NCI-H82 treated with DMSO at 0.1 percent for 48 hours (cell line): ENCODE results near the gene CFAP61.

Experiments used
- DNase-seq: peaks from one replicate; lab custom pipeline; 2025; ENCODE audit not compliant: unreplicated experiment; lab: John Stamatoyannopoulos, UW

The CFAP61 gene

DNA sequence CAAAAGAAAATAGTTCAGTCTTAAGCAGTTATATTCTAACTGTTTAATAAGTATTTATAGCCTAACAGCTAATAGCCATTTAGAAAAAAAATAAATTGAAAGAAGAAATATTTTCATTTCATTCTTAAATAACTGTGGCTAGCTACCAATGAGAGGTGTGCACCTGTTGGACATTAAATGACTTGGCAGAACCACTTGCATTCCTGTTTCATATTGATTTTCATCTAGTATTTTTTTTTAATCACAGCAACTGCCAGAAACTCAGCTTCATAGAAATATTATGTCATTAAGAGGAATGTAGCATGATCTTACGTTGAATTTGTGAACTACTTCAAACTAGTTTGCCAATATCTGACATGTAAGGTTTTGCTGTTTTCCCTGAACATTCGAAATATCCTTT lies 25.0 kb upstream of the CFAP61 start:
- no peak for DNase-seq

DNA sequence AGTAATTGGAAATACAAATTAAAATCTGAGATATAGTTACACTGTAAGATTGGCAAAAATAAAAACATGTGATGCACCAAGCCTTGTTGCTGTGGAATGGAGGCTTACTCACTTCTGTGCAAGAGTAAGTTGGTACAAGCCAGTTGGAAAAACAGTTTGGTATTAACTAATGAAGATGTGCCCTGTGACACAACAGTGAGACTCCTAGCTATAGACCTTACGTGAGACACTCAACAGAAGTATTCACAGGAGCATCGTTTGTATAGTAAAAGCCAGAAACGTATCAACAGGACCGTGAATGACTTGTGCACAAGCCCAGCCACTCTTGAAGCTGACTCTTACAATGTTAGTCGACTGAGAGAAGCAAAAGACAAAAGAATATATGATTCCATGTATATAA lies 20.5 kb upstream of the CFAP61 start:
- no peak for DNase-seq

DNA sequence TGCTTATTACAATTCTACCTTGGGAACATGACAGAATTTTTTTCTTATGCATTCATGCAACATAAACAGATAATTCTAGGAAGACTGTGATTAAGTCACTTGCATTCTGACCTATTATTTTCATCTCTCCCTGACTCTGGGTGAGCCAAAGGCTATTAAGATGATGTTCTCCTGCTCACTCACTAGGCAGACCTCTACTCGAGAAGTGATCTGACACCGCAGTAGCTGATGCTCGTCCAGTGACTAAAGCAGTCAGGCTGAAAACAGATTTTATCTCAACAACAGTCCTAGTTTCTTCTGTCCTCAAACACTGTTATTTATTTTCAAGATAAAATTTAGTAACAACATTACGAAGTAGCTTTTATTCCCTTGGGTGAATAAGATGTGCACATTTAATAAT lies 17.8 kb upstream of the CFAP61 start:
- no peak for DNase-seq

DNA sequence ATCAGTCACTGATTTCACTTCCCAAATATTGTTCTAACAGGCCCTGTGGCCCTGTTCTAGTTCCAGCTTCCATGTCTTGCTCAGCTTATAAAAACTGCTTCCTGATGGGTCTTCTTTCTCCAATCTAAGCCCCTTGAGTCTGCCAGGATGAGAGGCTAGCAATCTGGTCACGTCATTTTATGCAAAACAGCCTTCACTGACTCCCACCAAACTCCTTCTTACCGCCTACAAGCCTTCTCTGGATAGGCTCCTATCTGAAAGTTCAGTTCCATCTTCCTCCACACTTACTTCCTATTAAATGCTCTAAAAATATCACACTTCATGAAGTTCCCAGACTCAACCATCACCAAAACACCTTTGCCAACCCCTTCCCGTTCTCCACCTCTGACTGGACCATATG lies 15.6 kb upstream of the CFAP61 start:
- no peak for DNase-seq

DNA sequence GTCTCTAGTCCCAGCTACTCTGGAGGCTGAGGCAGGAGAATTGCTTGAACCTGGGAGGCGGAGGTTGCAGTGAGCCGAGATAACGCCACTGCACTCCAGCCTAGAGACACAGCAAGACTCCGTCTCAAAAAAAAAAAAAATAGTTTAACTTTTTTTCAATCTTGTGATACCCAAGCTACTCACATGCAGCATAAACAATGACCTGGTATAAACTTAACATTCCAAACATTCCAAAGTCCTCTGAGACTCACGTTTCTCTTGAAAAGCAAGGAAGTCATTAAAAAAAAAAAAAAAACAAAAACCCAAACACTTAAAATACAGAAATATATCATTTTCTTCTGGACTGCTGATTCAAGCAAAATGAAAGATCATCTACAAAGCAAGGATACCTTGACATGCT lies 14.4 kb upstream of the CFAP61 start:
- DNase-seq: no peak

DNA sequence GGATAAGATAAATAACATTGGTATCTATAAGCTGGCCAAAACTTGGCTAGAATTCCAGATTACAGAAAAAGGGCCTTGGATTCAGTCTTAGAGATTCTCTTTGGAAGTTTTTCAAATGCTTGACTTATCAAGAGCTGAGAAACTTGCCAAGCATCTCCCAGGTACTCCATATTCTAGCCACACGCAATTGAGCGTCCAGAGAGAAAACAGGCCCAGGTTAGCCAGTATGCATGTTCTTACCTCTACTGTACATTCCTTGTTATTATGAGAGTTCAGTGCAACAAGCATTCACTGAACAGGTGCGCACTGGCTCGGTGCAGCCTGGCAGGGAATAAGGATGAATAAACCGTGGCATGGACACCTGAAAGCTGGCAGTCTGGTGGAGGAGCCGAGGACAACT lies 13.7 kb upstream of the CFAP61 start:
- no peak for DNase-seq

GRCh38 chr20:20039752-20040387 lies 12.5 kb upstream of the CFAP61 start:
- DNase-seq: no peak

DNA sequence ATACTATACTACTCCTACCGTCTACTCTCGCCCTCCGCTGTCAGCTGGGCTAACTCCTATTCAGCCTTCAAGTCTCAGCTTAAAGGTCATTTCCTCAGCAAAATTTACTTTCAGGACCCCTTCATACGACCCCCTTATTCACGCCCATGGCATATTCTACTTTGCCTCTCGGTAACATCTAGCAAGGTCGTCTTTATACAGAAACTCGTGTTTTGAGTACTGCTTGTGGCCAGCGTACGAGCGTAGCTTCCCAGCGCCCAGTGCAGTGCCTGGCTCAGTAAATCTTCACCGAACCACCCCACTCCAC lies 612 bp upstream of the CFAP61 start:
- DNase-seq: no peak

GRCh38 chr20:20060234-20060998 lies 8.1 kb downstream of the CFAP61 start:
- peak; percentile 33 for DNase-seq

DNA sequence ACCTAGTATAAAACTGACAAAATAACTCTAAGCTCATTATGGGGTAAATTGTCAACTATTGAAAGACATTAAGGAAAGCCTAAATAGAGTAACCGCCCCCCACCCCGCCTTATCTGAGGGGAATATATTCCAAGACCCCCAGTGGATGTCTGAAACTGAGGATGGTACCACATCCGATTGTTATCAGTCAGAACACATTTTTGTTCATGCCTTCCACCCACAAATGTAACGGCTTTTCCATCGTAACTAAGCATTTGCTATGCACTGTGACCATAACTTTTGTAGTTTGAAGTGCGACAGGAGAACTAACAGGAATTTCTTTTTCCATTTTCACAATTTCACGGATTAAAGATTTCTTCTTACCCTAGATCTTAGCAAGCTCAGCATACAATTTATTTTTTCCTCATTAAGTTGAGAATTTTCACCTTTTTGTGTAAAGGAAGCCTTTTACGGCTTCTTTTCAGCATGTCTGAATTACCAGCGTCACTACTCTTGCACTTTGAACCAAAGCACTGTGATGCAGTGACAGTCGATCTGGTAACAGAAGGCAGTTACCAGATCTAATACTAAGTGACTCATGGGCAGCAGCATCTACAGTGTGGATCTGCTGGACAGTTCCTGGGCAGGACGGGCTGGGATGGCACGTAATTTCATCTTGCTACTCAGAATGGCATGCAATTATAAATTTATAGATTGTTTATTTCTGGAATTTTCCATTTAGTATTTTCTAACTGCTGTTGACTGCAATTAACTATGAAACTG lies 11.8 kb downstream of the CFAP61 start:
- no peak for DNase-seq

DNA sequence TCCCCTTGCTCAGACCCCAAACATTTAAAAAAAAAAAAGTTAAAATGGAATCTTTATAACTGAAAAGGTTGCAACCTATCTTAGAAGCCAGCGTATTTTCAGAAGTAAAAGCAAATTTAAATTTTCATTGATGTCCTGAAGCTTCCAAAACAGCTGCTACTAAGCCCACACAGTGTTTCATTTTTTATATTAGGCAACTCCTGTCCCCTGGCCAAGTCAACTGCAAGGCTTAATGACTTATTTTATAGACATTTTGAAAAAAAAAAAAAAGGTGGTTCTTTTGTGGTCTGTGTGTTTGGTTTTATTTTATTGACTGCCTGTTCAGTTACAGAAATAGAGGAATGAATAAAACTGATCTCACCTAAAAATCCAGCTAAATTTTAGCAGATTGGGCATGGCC lies 13.0 kb downstream of the CFAP61 start:
- no peak for DNase-seq

DNA sequence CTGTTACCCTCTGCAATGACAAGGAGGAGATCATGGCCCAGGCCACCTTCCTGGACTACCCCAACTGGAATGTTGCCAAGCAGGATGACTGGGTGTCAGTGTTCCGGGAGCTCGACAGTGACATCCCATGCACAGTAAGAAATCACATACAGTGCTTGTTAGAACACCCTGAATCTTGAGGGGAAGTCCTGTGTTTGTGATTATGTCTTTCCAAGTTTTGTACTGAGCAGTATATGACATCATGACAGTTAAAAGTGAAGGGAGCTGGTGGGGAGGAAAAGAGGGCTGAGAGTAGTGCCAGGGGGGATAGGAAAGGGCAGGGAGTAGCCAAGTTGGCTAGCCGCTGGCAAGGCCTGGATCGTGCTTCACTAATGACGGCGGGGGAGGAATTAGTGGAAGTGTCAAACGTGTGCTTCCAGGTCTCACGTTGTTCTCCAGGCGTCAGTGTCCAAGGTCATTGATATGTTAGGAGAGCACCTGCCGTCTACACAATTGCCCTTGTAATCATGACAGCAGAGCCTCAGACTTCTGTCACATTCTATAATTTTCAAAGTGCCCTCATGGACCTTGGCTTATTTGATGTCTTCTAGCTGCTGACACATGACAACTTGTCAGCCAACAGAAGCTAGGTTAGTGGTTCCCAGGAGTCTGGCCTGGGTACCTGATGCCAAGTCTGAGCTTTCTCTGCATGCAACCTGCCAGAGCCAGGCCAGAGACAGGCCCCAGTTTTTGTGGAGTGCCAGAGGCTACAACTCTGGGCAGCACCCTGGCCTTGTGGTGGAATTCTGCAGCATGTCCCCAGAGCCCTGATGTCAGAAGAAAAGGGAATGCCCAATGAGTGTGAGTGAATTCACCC lies 18.8 kb downstream of the CFAP61 start:
- no peak for DNase-seq

DNA sequence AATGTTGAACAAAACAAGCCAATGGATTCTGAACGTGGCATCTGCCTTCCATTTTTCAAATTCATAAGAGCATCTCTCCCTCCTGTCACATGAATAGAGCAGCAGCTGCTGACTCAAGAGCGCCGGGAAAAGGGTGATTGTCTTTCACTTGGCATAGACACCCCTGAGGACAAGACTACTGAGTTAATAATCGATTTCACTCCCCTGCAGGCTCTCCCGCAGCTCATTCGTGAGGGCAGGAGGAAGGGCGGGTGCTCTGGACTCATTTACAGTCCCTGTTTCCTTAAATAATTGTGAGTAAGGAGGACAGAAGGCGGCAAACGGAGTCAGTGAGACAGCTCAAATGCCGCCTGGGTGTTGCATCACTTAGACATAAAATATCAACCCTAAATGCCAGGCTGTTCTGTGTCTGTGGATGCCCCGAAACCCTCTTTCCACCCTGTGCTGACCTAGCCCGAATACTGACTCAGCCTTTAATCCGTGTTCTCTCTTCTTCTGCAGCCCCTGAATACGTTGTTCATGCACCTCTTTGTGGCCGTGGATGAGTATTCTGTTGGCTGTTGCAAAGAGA lies 21.6 kb downstream of the CFAP61 start:
- no peak for DNase-seq

- no peak for DNase-seq
Observed at GRCh38 chr20:20075032-20075431, 22.7 kb downstream of the CFAP61 start.

DNA sequence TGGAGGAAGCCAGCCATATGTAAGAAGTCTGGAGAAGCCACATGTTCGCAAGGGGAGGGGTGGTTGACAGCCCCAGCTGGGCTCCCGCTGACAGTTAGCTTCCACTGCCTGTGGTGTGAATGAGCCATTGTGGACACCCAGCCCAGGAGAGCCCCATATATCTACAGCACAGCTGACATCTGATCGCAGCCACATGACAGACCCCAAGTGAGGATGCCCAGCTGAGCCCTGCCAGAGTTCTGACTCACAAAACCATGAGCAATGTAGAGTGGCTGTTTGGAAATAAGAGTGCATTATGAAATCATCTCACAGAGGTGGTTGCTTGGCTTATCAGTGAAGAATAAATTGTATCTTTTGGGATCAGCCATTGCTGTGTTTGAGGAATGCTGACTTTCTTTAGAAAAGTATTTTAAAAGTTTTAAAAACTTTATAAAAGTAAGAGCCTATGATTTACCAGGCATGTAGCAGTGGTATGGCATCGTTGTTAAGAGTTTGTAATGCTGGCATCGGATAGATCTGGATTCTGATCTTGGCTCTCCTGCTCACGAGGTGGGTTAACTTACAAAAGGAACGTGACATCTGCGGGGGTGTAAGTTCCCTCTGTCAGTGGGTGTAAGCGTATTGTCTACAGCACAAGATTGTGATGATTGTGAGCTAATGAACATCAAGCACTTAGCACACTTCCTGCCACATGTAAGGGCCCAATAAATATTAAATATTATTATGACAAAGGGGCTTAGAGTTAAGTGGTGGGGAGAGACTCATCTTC lies 24.1 kb downstream of the CFAP61 start:
- DNase-seq: no peak

DNA sequence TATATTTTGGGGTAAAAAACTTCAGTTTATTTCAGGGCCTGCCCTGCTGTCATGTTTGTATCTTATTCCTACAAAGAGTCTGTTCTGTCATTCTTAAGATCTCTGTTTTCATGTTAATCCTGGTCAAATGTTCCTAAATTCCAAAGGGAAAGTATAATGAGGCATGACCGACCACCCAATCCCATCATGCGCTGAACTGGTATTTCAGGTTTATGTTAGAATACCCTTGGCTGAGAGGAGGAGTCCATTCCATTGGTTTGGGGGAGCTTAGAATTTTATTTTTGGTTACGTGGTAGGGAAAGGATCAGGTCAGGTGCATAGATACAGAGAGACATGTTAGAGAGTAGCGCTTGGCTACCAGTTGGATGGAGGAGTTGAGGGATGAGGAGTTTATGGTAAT lies 25.7 kb downstream of the CFAP61 start:
- DNase-seq: no peak

DNA sequence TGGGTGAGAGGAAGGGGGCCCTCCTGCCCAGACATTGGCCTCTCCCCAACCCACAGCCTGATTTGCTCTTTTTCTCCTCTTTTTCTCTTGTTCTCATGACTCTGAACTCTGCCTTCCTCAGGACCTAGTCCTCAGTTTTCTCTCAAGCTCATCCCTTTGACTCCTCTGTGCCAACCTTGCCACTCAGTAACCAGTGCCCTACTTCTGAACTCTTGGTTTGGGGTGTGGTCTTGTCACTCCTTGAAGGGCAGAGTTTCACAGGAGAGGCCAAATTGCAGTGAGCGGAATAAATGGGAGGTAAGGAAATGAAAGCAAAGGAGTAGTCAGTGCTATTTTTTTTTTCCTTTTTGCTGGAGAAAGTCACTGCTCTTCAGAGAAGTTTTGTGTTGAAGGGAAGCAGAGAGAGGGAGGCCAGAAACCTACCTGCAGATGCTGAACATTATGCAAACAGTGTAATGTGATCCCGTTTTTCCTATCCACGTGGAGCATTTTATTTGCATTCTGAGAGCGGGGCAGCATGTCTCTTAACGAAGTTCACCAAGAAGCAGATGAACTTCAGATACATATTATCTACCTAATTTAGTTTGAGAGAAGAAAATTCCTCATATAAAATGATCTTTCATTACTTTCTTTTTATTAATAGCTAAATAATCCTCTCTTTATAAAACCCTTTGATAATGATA lies 26.9 kb downstream of the CFAP61 start:
- DNase-seq: no peak

- DNase-seq: peak; percentile 77
Observed at GRCh38 chr20:20083807-20084206, 31.5 kb downstream of the CFAP61 start.

DNA sequence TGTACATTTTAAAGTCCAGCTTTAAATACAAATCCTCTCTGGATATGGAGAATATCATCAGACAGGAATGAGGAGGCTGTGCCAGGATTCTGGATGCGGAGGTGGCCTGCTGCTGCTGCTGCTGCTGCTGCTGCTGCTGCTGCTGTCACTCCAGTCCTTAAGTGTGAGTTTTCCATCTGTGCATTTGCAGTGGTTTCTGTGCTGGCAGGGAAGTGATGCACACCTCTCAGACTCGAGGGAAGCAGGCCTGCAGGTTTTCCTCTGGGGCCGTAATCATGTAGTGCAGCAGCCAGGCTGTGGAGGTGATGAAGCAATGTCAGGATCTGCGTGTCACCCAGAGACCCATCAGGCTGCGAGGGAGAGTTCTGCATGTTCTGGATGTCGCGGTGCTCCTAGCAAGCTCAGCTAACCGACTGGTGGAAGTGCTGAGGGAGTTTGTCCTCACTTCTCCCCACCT lies 32.0 kb downstream of the CFAP61 start:
- no peak for DNase-seq

- no peak for DNase-seq
Observed at GRCh38 chr20:20085071-20085470, 32.7 kb downstream of the CFAP61 start.
